ENCODE measurements around the gene LIMK2.

Gene LIMK2

GRCh38 chr22:31271026-31271425, 58.9 kb downstream of the LIMK2 start:
- no peak for DNase-seq

- DNase-seq: no peak
Measured at GRCh38 chr22:31271485-31271884, 59.4 kb downstream of the LIMK2 start.

GRCh38 chr22:31272522-31273446, 60.7 kb downstream of the LIMK2 start:
- peak in 41 of 58 donors; percentile 6 to 68 (median 26) for DNase-seq

- no peak for DNase-seq
Measured at GRCh38 chr22:31274017-31274416, 61.9 kb downstream of the LIMK2 start.

- no peak for DNase-seq
Measured at GRCh38 chr22:31275018-31275417, 62.9 kb downstream of the LIMK2 start.

- DNase-seq: no peak
Measured at GRCh38 chr22:31275576-31275975, 63.5 kb downstream of the LIMK2 start.

- no peak for DNase-seq
Measured at GRCh38 chr22:31276426-31277167, 64.5 kb downstream of the LIMK2 start.

- no peak for DNase-seq
Measured at GRCh38 chr22:31277741-31278140, 65.6 kb downstream of the LIMK2 start.

GRCh38 chr22:31278151-31278621, 66.1 kb downstream of the LIMK2 start:
- no peak for DNase-seq

GRCh38 chr22:31278626-31279326, 66.7 kb downstream of the LIMK2 start:
- DNase-seq: no peak

- DNase-seq: no peak
Measured at GRCh38 chr22:31279327-31279669, 67.2 kb downstream of the LIMK2 start.

- no peak for DNase-seq
Measured at GRCh38 chr22:31279821-31280505, 67.9 kb downstream of the LIMK2 start.

- no peak for DNase-seq
Measured at GRCh38 chr22:31281733-31282132, 69.6 kb downstream of the LIMK2 start.

- DNase-seq: no peak
Measured at GRCh38 chr22:31282748-31283468, 70.8 kb downstream of the LIMK2 start.

GRCh38 chr22:31284281-31285155, 72.4 kb downstream of the LIMK2 start:
- DNase-seq: no peak

GRCh38 chr22:31286360-31287255, 74.5 kb downstream of the LIMK2 start:
- DNase-seq: no peak

GRCh38 chr22:31287818-31288495, 75.9 kb downstream of the LIMK2 start:
- DNase-seq: no peak
